IMR-90 (cell line): Measurements from ENCODE around the gene UBXN2A. TPM values are rescaled to one million over a fixed set of nuclear protein-coding genes. Genes with fewer than 3 reads are reported as not detected.

Experiments used
- ATAC-seq: fragments of 200-7000 bp; cut with Tn5 transposase; 2 replicates; pipeline ENCODE4 v1.9.1; 2020; ENCODE audit warnings: low read depth, mild to moderate bottlenecking, moderate library complexity
- BruUV-seq: library from RNA; stranded (reverse); fragments of 400-500 nt; replicated peaks from 2 replicates; lab custom pipeline; 2021; lab: Mats Ljungman, UMichigan
- CTCF ChIA-PET: fragments of 300-600 bp; formaldehyde crosslinking; extraction: SDS; loops from one replicate; lab custom pipeline; 2021; ENCODE audit warnings: antibody characterized with exemption; lab: Yijun Ruan, JAX
- POLR2A ChIA-PET: fragments of 300-600 bp; sonication (Branson Sonifier 250); formaldehyde crosslinking; loops from one replicate; lab custom pipeline; 2022; ENCODE audit warnings: antibody characterized with exemption; ENCODE audit not compliant: unreplicated experiment; lab: Charles Lee
- DNase-seq: peaks from one replicate; pipeline ENCODE4 v3.0.0; 2013
- H2AFZ ChIP-seq: replicated peaks from 2 replicates; pipeline ENCODE3; 2013; ENCODE audit warnings: low read length, mild to moderate bottlenecking; ENCODE audit not compliant: poor library complexity
- H2AK5ac ChIP-seq: 2 replicates; pipeline ENCODE4 v1.6.1; 2013; ENCODE audit warnings: low read depth, low read length, inconsistent platforms
- H2AK9ac ChIP-seq: replicated peaks from 2 replicates; pipeline ENCODE3; 2013; ENCODE audit warnings: mild to moderate bottlenecking, low read depth, low read length, moderate library complexity; ENCODE audit not compliant: poor library complexity
- H2BK120ac ChIP-seq: 2 replicates; pipeline ENCODE4 v1.6.1; 2013; ENCODE audit warnings: low read depth, low read length, inconsistent platforms
- H2BK15ac ChIP-seq: 3 replicates; pipeline ENCODE4 v1.6.1; 2013; ENCODE audit warnings: low read depth, low read length, inconsistent platforms
- H2BK20ac ChIP-seq: 2 replicates; pipeline ENCODE4 v1.6.1; 2013; ENCODE audit warnings: low read depth, mild to moderate bottlenecking, inconsistent platforms, low read length, moderate library complexity
- H2BK5ac ChIP-seq: 2 replicates; pipeline ENCODE4 v1.6.1; 2013; ENCODE audit warnings: mild to moderate bottlenecking, low read depth, low read length, inconsistent platforms; ENCODE audit not compliant: poor library complexity, severe bottlenecking
- H3K14ac ChIP-seq: replicated peaks from 2 replicates; pipeline ENCODE4 v1.6.1; 2013; ENCODE audit warnings: low read depth, low read length, inconsistent platforms
- H3K18ac ChIP-seq: 2 replicates; pipeline ENCODE4 v1.6.1; 2013; ENCODE audit warnings: low read depth, low read length, control low read depth
- H3K23ac ChIP-seq: 2 replicates; pipeline ENCODE4 v1.6.1; 2013; ENCODE audit warnings: low read depth, low read length, inconsistent platforms
- H3K27ac ChIP-seq: 2 replicates; pipeline ENCODE4 v1.5.1; 2013; ENCODE audit warnings: mild to moderate bottlenecking, control low read depth, low read length; ENCODE audit not compliant: insufficient read depth
- H3K27me3 ChIP-seq: 2 replicates; pipeline ENCODE4 v1.6.1; 2013; ENCODE audit warnings: low read length; ENCODE audit not compliant: control insufficient read depth, insufficient read depth
- H3K36me3 ChIP-seq: 2 replicates; pipeline ENCODE4 v1.6.1; 2013; ENCODE audit warnings: low read length, mixed read lengths; ENCODE audit not compliant: control insufficient read depth, insufficient read depth
- H3K4ac ChIP-seq: 2 replicates; pipeline ENCODE4 v1.6.1; 2013; ENCODE audit warnings: low read depth, low read length, inconsistent platforms
- H3K4me1 ChIP-seq: 2 replicates; pipeline ENCODE4 v1.6.1; 2013; ENCODE audit warnings: low read length, mixed read lengths; ENCODE audit not compliant: control insufficient read depth, insufficient read depth
- H3K4me2 ChIP-seq: 2 replicates; pipeline ENCODE4 v1.6.1; 2013; ENCODE audit warnings: low read depth, mild to moderate bottlenecking, control low read depth, low read length, moderate library complexity
- H3K4me3 ChIP-seq: 2 replicates; pipeline ENCODE4 v1.5.1; 2013; ENCODE audit warnings: low read depth, mild to moderate bottlenecking, control low read depth, low read length, moderate library complexity; ENCODE audit not compliant: insufficient read depth
- H3K56ac ChIP-seq: 2 replicates; pipeline ENCODE4 v1.6.1; 2013; ENCODE audit warnings: low read length, inconsistent platforms; ENCODE audit not compliant: insufficient read depth; ENCODE audit errors: extremely low read depth
- H3K79me1 ChIP-seq, 2 experiments: 2 replicates each; pipeline ENCODE4 v1.6.1; 2013; ENCODE audit warnings: low read length in 2 of 2, inconsistent platforms in 1 of 2, low read depth in 1 of 2
- H3K9ac ChIP-seq: 2 replicates; pipeline ENCODE4 v1.6.1; 2013; ENCODE audit warnings: low read depth, low read length, control low read depth
- H3K9me1 ChIP-seq: 2 replicates; pipeline ENCODE4 v1.6.1; 2013; ENCODE audit warnings: low read length, inconsistent platforms; ENCODE audit not compliant: insufficient read depth
- H3K9me3 ChIP-seq: 2 replicates; pipeline ENCODE4 v1.6.1; 2013; ENCODE audit warnings: low read length; ENCODE audit not compliant: control insufficient read depth, insufficient read depth
- H4K20me1 ChIP-seq: 2 replicates; pipeline ENCODE4 v1.6.1; 2013; ENCODE audit warnings: low read length, inconsistent platforms; ENCODE audit not compliant: insufficient read depth
- H4K5ac ChIP-seq: 2 replicates; pipeline ENCODE4 v1.6.1; 2013; ENCODE audit warnings: mild to moderate bottlenecking, low read depth, low read length, control low read depth
- H4K8ac ChIP-seq, 2 experiments: 2 replicates each; pipeline ENCODE4 v1.6.1; 2013; ENCODE audit warnings: low read depth in 2 of 2, low read length in 2 of 2, control low read depth in 1 of 2, inconsistent platforms in 1 of 2
- H4K91ac ChIP-seq: 2 replicates; pipeline ENCODE4 v1.6.1; 2013; ENCODE audit warnings: low read depth, low read length, inconsistent platforms; ENCODE audit not compliant: insufficient read depth
- BHLHE40 ChIP-seq: fragments of 150-350 bp; IDR thresholded peaks from 2 replicates; pipeline ENCODE4 v1.6.1; 2016; ENCODE audit warnings: mild to moderate bottlenecking, low read depth, low read length
- CEBPB ChIP-seq: IDR thresholded peaks from 2 replicates; pipeline ENCODE4 v1.6.1; 2012; ENCODE audit warnings: low read depth, low read length, improper control_type of control experiment
- CTCF ChIP-seq: conservative IDR thresholded peaks from 2 replicates; pipeline ENCODE4 v1.5.1; 2012; ENCODE audit warnings: mild to moderate bottlenecking, low read depth, low read length, improper control_type of control experiment
- ELK1 ChIP-seq: fragments of 150-350 bp; IDR thresholded peaks from 2 replicates; pipeline ENCODE4 v1.6.1; 2016; ENCODE audit warnings: low read depth, mild to moderate bottlenecking, low read length, moderate library complexity, borderline replicate concordance
- MAFK ChIP-seq: IDR thresholded peaks from 2 replicates; pipeline ENCODE4 v1.6.1; 2012; ENCODE audit warnings: low read depth, low read length, improper control_type of control experiment
- MAZ ChIP-seq: IDR thresholded peaks from 2 replicates; pipeline ENCODE4 v1.6.1; 2012; ENCODE audit warnings: low read depth, mild to moderate bottlenecking, low read length, improper control_type of control experiment, moderate library complexity, borderline replicate concordance
- NFE2L2 ChIP-seq: fragments of 150-350 bp; IDR thresholded peaks from 2 replicates; pipeline ENCODE4 v1.6.1; 2016; ENCODE audit warnings: low read depth, mild to moderate bottlenecking, low read length
- POLR2A ChIP-seq: IDR thresholded peaks from 2 replicates; pipeline ENCODE4 v1.6.1; 2012; ENCODE audit warnings: mild to moderate bottlenecking, low read depth, low read length
- RAD21 ChIP-seq: IDR thresholded peaks from 2 replicates; pipeline ENCODE4 v1.6.1; 2012; ENCODE audit warnings: low read length, improper control_type of control experiment
- RFX5 ChIP-seq: IDR thresholded peaks from 2 replicates; pipeline ENCODE4 v1.8.0; 2012; ENCODE audit warnings: low read depth, mild to moderate bottlenecking, low read length, moderate library complexity
- SMC3 ChIP-seq: fragments of 150-350 bp; IDR thresholded peaks from 2 replicates; pipeline ENCODE4 v1.6.1; 2016; ENCODE audit warnings: low read depth, mild to moderate bottlenecking, antibody characterized with exemption, low read length, moderate library complexity
- USF2 ChIP-seq: fragments of 150-350 bp; IDR thresholded peaks from 2 replicates; pipeline ENCODE4 v1.6.1; 2017; ENCODE audit warnings: mild to moderate bottlenecking, antibody characterized with exemption, low read length, low read depth
- WGBS, 2 experiments: methylation state at CpG; one replicate each; pipeline versions ENCODE4 v1.1.5 to v1.1.7; 2013; ENCODE audit warnings: missing lambda C conversion rate in 2 of 2; ENCODE audit not compliant: insufficient read length in 1 of 2; ENCODE audit errors: extremely low coverage in 2 of 2; 5-methylcytosine and 5-hydroxymethylcytosine counted together
- dilution Hi-C: fragments of 300-500 bp; cut with HindIII; formaldehyde crosslinking; loops from one replicate; pipeline ENCODE4 v1.14.3; 2018; ENCODE audit warnings: low sequenced_read_pairs; ENCODE audit not compliant: unreplicated experiment
- in situ Hi-C: fragments of 300-500 bp; cut with MboI; formaldehyde crosslinking; loops from 3 replicates; pipeline ENCODE4 v1.14.3; 2019; ENCODE audit warnings: low sequenced_read_pairs, inconsistent platforms, mixed read lengths
- intact Hi-C: fragments of 100-400 bp; cut with micrococcal nuclease; formaldehyde crosslinking; loops from 2 replicates; pipeline ENCODE4 v1.10.0; 2022
- polyA plus RNA-seq, 3 experiments: library from polyadenylated mRNA; depleted of rRNA; stranded (reverse); fragments of >200 nt; gene quantifications; 2 replicates each; pipeline ENCODE4 v1.2.3, GENCODE V29; 2012; ENCODE audit warnings: low replicate concordance in 1 of 3
- total RNA-seq: library from RNA; depleted of rRNA; stranded (reverse); fragments of >200 nt; gene quantifications from 2 replicates; pipeline ENCODE4 v1.2.3, GENCODE V29; 2012

The UBXN2A gene
- total and polyA plus RNA-seq, 2 of the 4 experiments (the other 2 are of a cell fraction): 4.6 to 7.7 TPM

- Histone ChIP-seq H2AK9ac (no peak overlapping the region), H4K20me1 (no peaks in the 10 kb centered on the region), H3K4me2 (no peak overlapping the region), H4K91ac (no peak overlapping the region), H3K36me3 (peaks cover 11% of the 10 kb centered on the region), H2BK120ac (no peak overlapping the region), H3K14ac (no peak overlapping the region), H2BK5ac (no peak overlapping the region), H3K18ac (no peak overlapping the region), H4K8ac (no peak overlapping the region), H2BK15ac (no peak overlapping the region), H3K9me3 (no peaks in the 10 kb centered on the region), H3K9me1 (peaks cover 5% of the 10 kb centered on the region; the same call in 1 of the 2 replicates), H3K27me3 (no peaks in the 10 kb centered on the region), H2BK20ac (no peak overlapping the region), H3K4ac (no peak overlapping the region), H3K23ac (no peak overlapping the region), H3K4me1 (no peaks in the 10 kb centered on the region), H2AFZ (no peak overlapping the region), H3K4me3 (no peak overlapping the region), H3K56ac (no peak overlapping the region), H3K79me1 (peaks cover 10 to 28% of the 10 kb centered on the region in 2 experiments; a peak in 3 of 4 replicates), H3K27ac (no peak overlapping the region), H4K5ac (no peak overlapping the region), H3K9ac (no peak overlapping the region), H2AK5ac (no peak overlapping the region)
- DNase-seq (no peak), ATAC-seq (no peak)
- TF ChIP-seq CEBPB: no peak
- TF ChIP-seq MAZ: no peak
- no peak for TF ChIP-seq RAD21
- no peak for TF ChIP-seq USF2
- no peak for TF ChIP-seq ELK1
- TF ChIP-seq POLR2A: no peak
- TF ChIP-seq SMC3: no peak
- TF ChIP-seq CTCF: no peak
- no peak for TF ChIP-seq BHLHE40
- no peak for TF ChIP-seq NFE2L2
- TF ChIP-seq RFX5: no peak
- TF ChIP-seq MAFK: no peak
- BruUV-seq: no TSS peak
- WGBS, 2 experiments: no CpG with 5 or more reads among the region's 4 CpGs
- ChIA-PET POLR2A (no interaction called here), CTCF (no interaction called here)
- dilution Hi-C loops: no loop called here
- in situ Hi-C loops: no loop called here
- intact Hi-C loops: loop anchor here (10.0 kb wide), 1 partner anchor 96 kb away; the partner anchor contains the start of gene UBXN2A
Observed at GRCh38 chr2:24040511-24040910, 100.2 kb downstream of the UBXN2A start.
